HUES48 (cell line): ENCODE data around the gene DYRK3.

Experiments used
- H3K27ac ChIP-seq: one replicate; pipeline ENCODE4 v1.7.0; 2013; ENCODE audit warnings: low read depth, low read length, inconsistent platforms
- H3K27me3 ChIP-seq: 2 replicates; pipeline ENCODE4 v1.6.1; 2013; ENCODE audit warnings: mild to moderate bottlenecking, low read length; ENCODE audit not compliant: control insufficient read depth, insufficient read depth
- H3K36me3 ChIP-seq: 2 replicates; pipeline ENCODE4 v1.6.1; 2013; ENCODE audit warnings: low read length; ENCODE audit not compliant: control insufficient read depth, insufficient read depth
- H3K4me1 ChIP-seq: 2 replicates; pipeline ENCODE4 v1.6.1; 2013; ENCODE audit warnings: mild to moderate bottlenecking, low read length; ENCODE audit not compliant: control insufficient read depth, insufficient read depth
- H3K4me3 ChIP-seq: 2 replicates; pipeline ENCODE4 v1.5.1; 2013; ENCODE audit warnings: mild to moderate bottlenecking, low read depth, low read length
- H3K9ac ChIP-seq: 2 replicates; pipeline ENCODE4 v1.6.1; 2013; ENCODE audit warnings: mild to moderate bottlenecking, low read depth, low read length, moderate library complexity
- H3K9me3 ChIP-seq: 2 replicates; pipeline ENCODE4 v1.6.1; 2013; ENCODE audit warnings: low read length; ENCODE audit not compliant: control insufficient read depth, insufficient read depth

DYRK3 gene

DNA sequence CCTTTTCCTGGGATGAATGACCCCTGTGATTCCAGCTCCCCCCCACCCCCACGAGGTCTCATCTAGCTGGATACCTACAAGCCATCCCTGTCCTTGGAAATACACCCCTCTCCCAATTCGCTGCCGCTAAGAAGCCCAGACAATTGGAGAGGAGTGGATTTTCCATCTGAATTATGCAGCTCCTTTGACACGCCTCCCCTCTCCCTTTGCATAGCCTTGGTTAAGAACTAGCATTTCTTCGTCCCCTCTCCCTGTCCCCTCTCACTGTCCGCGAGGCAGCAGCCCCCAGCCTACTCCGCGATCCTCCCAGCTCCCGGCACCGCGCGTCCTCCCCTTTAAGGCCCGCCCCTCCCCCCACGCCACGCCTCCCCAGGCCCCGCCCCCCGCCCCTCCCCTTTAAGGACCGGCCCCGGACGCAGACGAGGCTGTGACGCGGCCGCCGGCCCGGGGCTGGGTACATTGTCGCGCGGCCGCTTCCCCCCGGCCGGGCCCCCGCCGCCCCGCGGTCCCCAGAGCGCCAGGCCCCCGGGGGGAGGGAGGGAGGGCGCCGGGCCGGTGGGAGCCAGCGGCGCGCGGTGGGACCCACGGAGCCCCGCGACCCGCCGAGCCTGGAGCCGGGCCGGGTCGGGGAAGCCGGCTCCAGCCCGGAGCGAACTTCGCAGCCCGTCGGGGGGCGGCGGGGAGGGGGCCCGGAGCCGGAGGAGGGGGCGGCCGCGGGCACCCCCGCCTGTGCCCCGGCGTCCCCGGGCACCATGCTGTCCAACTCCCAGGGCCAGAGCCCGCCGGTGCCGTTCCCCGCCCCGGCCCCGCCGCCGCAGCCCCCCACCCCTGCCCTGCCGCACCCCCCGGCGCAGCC is 49.4 kb downstream of the DYRK3 start, which contains the start of gene MAPKAPK2:
MAPKAPK2 (plus strand) TSS at position 428 of the 856 bp plus-strand sequence; CDS start at position 753, 325 bp downstream.
- peak within 1 kb of the TSS; percentile 80 for H3K27ac ChIP-seq
- H3K27me3 ChIP-seq: peaks cover 39% of the 10 kb centered on the region
- no peaks in the 10 kb centered on the region for H3K9me3 ChIP-seq
- peak within 1 kb of the TSS; percentile 68 for H3K9ac ChIP-seq
- H3K36me3 ChIP-seq: no peaks in the 10 kb centered on the region
- peak within 1 kb of the TSS; percentile 83 for H3K4me3 ChIP-seq
- H3K4me1 ChIP-seq: peaks cover 37% of the 10 kb centered on the region

DNA sequence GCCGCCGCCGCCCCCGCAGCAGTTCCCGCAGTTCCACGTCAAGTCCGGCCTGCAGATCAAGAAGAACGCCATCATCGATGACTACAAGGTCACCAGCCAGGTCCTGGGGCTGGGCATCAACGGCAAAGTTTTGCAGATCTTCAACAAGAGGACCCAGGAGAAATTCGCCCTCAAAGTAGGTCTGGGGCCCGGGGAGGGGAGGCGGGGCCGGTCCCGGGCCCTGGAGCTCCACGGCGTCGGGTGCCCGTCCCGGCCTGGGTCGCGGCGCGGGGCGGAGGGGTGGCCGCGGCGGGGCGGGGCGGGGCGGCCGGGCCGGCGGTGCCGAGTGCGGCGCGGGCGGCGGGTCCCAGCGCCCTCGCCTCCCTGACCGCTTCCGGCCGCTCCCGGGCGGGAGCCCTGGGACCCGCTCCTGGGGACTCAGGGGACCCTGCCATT is 50.0 kb downstream of the DYRK3 start:
- no peaks in the 10 kb centered on the region for H3K36me3 ChIP-seq
- no peaks in the 10 kb centered on the region for H3K9me3 ChIP-seq
- H3K27me3 ChIP-seq: peaks cover 39% of the 10 kb centered on the region
- H3K27ac ChIP-seq: peak overlapping the region; percentile 80
- H3K4me3 ChIP-seq: peak overlapping the region; percentile 83
- peak overlapping the region; percentile 68 for H3K9ac ChIP-seq
- H3K4me1 ChIP-seq: peaks cover 44% of the 10 kb centered on the region

DNA sequence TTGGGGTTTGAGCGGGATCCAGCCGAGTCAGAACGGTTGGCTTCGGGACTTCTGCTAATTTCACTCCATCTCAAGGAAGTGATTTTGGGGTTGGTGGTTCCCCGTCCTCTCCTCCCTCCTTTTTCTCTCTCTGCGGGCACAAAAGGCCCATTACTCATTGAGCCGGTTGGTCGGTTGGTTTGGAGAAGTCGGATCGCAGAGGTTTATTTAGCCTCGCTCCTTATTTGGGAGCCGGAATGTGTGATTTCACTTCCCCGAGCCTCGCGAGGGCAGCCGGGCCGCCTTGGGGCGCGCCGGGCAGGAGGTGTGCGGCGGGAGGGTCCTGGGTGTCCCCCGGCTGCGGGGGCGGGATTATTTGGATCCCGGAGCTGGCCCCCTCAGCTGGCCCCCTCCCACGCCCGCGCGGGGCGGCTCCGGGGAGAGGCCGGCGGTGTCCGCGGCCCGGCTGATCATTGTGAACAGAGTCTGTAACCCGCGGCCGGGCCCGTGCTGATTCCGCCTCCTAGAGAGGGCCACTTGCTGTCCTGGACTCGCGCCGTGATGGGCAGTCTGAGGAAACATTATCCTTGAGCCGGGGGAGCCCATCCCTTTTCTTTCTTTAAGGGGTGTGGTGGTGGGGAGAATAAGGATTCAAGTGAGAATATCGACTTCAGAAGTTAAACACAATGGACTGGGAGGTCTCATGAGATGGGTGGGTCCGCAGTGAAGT is 50.6 kb downstream of the DYRK3 start:
- Histone ChIP-seq H3K4me1 (peaks cover 47% of the 10 kb centered on the region), H3K27me3 (peaks cover 39% of the 10 kb centered on the region), H3K36me3 (no peaks in the 10 kb centered on the region), H3K4me3 (peak overlapping the region; percentile 83), H3K27ac (peak overlapping the region; percentile 80), H3K9me3 (no peaks in the 10 kb centered on the region), H3K9ac (peak overlapping the region; percentile 68)

DNA sequence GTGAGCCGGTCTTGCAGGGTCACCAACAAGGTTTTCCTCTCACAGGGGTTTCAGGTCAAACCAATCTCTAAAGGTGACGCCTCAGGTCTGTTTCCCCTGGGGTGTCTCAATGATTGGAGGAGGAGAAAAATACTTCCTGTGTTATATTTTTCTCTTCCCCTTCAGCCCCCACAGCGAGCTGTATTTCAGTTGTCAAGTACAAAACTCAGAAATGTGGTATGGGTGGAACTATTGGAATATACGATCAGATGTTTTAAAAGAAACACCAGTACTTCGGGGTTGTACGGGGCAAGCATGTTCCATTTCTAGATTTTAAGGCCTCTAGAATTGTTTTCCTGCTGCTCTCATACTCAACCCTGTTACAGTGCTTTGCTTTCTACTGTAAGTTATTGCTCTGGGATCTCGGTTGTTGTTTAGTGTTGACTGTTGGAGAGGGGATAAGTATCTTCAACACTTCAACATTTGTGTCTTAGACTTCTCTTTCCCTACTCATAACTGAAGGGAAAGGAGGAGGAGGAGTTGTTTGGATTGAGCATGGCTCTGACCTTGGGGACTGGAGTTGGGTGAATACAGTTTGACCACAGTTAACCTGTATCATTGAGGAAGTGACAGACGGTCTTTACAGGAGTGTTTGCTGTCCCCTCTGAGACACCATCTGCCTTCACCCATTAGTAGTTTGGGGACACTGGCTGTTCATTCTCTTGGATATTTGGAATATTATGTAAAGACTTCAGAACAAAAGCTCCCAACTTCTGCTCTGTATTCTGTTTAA is 51.3 kb downstream of the DYRK3 start:
- no peaks in the 10 kb centered on the region for H3K9me3 ChIP-seq
- H3K4me1 ChIP-seq: peaks cover 47% of the 10 kb centered on the region
- no peaks in the 10 kb centered on the region for H3K36me3 ChIP-seq
- peaks cover 39% of the 10 kb centered on the region for H3K27me3 ChIP-seq
- peak overlapping the region; percentile 83 for H3K4me3 ChIP-seq
- H3K27ac ChIP-seq: no peak overlapping the region
- 0 out of 2 replicates have a peak overlapping the region, but pooled peaks have one; percentile 33 for H3K9ac ChIP-seq

DNA sequence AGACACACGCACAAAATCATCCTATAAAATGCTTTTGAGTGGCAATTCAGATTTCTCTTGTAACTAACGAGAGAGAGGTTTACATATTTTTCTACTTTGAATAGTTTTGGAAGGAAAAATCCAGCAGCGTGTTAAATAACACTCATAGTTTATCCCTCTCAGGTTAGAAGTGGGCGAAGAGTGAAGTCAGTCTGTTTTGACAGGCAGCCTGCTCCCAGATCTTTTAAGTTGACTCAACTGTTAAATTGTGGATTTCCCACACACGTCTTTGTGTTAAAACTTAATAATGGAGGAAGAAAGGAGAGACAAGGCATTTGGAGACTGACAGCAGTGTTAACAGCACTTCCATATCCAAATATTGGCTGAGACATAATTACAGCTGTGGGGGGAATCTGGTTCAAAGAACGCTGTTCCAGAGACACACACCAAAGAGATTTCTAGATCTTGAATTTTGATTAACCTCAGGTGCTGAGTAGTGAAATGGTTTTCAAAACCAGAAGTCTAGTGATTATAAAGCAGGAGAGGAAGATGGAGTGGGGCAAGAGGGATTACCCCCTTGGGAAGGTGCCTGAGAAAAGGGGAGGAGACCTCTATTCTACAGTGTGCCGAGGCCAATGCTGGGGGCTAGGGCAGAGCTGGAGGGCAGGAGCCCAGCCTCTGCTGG is 52.0 kb downstream of the DYRK3 start:
- Histone ChIP-seq H3K4me1 (peaks cover 47% of the 10 kb centered on the region), H3K27me3 (peaks cover 33% of the 10 kb centered on the region), H3K4me3 (peak overlapping the region; percentile 83), H3K9me3 (no peaks in the 10 kb centered on the region), H3K36me3 (no peaks in the 10 kb centered on the region), H3K27ac (peak overlapping the region; percentile 90), H3K9ac (no peak overlapping the region)

- H3K36me3 ChIP-seq: no peaks in the 10 kb centered on the region
- H3K27me3 ChIP-seq: peaks cover 28% of the 10 kb centered on the region
- peak overlapping the region; percentile 19; the same call in 1 of the 2 replicates for H3K9ac ChIP-seq
- peak overlapping the region; percentile 90 for H3K27ac ChIP-seq
- peak overlapping the region; percentile 83 for H3K4me3 ChIP-seq
- H3K9me3 ChIP-seq: no peaks in the 10 kb centered on the region
- peaks cover 47% of the 10 kb centered on the region for H3K4me1 ChIP-seq
Observed at GRCh38 chr1:206687915-206688442, 52.6 kb downstream of the DYRK3 start.

DNA sequence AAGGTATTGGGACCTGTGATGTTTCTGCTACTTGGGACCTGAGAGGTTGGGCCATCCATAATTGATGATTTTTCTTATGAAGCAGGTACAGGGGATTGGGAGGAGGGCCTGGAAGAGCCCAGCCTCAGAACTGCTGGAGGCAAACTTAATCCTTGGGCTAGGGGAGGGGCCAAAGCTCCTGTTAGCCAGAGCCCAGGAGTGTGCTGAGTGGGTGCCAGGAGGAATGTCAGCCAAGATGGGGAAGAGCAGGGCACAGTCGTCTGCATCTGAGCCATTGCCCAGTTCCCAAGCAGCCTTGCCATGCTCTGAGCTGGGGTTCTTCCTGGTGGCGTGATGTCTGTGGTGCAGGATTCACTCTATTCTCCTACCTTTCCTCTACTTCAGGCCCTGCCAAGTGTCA is 55.2 kb downstream of the DYRK3 start:
- H3K9me3 ChIP-seq: no peaks in the 10 kb centered on the region
- peaks cover 63% of the 10 kb centered on the region for H3K4me1 ChIP-seq
- no peaks in the 10 kb centered on the region for H3K36me3 ChIP-seq
- no peak overlapping the region for H3K27ac ChIP-seq
- H3K4me3 ChIP-seq: no peak overlapping the region
- peaks cover 12% of the 10 kb centered on the region for H3K27me3 ChIP-seq
- H3K9ac ChIP-seq: no peak overlapping the region

DNA sequence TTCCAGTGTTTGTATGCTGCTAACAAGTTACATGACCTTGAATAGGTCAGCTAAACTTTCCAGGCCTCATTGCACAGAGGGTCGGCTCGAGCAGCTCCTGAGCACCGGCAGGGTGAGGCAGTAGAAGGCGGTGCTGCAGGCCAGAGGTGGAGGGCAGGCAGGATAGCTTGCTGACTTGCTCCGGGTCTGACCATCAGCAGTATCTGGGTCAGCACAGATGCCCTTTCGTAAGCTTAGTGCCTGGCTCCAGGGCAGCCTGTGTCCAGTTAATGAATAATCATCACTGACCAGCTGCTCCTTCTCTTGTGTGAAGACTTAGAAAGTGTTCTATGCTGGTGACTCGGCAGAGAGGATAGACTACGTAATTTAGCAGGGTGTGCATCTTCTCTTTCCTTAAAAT is 56.3 kb downstream of the DYRK3 start:
- no peak overlapping the region for H3K9ac ChIP-seq
- no peak overlapping the region for H3K4me3 ChIP-seq
- no peak overlapping the region for H3K27ac ChIP-seq
- H3K9me3 ChIP-seq: no peaks in the 10 kb centered on the region
- H3K36me3 ChIP-seq: no peaks in the 10 kb centered on the region
- H3K4me1 ChIP-seq: peaks cover 59% of the 10 kb centered on the region
- peaks cover 6% of the 10 kb centered on the region for H3K27me3 ChIP-seq

DNA sequence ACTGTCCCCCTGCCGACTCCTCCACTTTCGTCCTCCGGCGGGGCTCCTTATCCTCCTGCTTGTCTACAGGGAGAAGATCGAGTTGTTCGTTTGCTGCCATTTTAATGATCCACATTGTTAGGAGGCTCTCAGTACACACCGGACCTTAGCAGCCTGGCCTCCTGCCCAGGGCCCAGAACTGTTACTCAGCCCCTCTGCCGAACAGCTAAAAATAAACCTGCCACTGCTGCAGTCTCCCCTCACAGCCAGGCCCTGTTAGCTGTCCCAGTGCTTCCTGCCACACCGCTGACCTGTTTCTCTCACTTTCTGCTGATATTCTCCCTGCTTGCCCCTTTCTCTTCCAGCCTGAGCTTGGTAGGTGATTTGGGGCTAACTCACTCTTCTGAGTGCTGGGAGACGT is 57.7 kb downstream of the DYRK3 start:
- Histone ChIP-seq H3K9me3 (no peaks in the 10 kb centered on the region), H3K4me1 (peaks cover 56% of the 10 kb centered on the region), H3K9ac (no peak overlapping the region), H3K27me3 (no peaks in the 10 kb centered on the region), H3K27ac (no peak overlapping the region), H3K36me3 (no peaks in the 10 kb centered on the region), H3K4me3 (no peak overlapping the region)

DNA sequence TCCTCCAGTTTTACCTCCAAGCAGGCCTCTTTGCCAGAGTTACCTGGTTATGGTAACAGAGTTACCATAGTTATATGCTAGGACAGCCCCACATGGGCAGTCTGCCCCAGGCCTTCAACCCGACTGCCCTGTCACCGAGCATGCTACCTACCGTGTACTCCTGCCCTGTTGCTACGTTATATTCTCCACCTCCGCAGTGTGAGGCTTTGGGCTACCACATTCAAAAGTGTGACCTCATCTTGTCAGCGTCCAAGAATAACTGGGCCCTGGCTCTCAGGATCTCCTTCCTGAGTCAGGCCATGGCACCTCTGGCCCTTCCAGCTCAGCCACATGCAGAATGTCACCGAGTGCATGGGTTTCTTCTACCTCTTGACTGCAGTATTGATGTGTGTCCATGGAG is 58.3 kb downstream of the DYRK3 start:
- Histone ChIP-seq H3K27me3 (no peaks in the 10 kb centered on the region), H3K36me3 (no peaks in the 10 kb centered on the region), H3K9ac (no peak overlapping the region), H3K9me3 (no peaks in the 10 kb centered on the region), H3K4me3 (no peak overlapping the region), H3K4me1 (peaks cover 51% of the 10 kb centered on the region), H3K27ac (no peak overlapping the region)
